GM12878 (cell line): ENCODE data around the gene COL16A1. TPM values are rescaled to one million over a fixed set of nuclear protein-coding genes. Genes with fewer than 3 reads are reported as not detected.

ENCODE experiments used
- ATAC-seq: fragments of 200-7000 bp; cut with Tn5 transposase; 3 replicates; pipeline ENCODE4 v1.9.1; 2020; ENCODE audit warnings: mild to moderate bottlenecking, moderate library complexity
- BruUV-seq: library from RNA; stranded (reverse); fragments of 400-500 nt; replicated peaks from 2 replicates; lab custom pipeline; 2021; lab: Mats Ljungman, UMichigan
- CTCF ChIA-PET: fragments of 300-600 bp; sonication (Branson Sonifier 250); formaldehyde crosslinking; extraction: SDS; loops from one replicate; lab custom pipeline; 2021; ENCODE audit warnings: inconsistent platforms; lab: Yijun Ruan, JAX
- POLR2A ChIA-PET: fragments of 350-600 bp; formaldehyde crosslinking; extraction: SDS; loops from one replicate; lab custom pipeline; 2021; ENCODE audit warnings: inconsistent platforms; lab: Charles Lee
- RAD21 ChIA-PET: fragments of 300-600 bp; sonication (Branson Sonifier 250); formaldehyde crosslinking; loops from one replicate; lab custom pipeline; 2023; ENCODE audit warnings: antibody characterized with exemption; ENCODE audit not compliant: unreplicated experiment; lab: Charles Lee
- SMC1A ChIA-PET: fragments of 300-600 bp; sonication (Branson Sonifier 250); formaldehyde crosslinking; loops from one replicate; lab custom pipeline; 2023; ENCODE audit not compliant: unreplicated experiment, uncharacterized antibody; lab: Charles Lee
- DNase-seq: peaks from one replicate; pipeline ENCODE4 v3.0.0-alpha.2; 2011; ENCODE audit warnings: low read depth, low spot score
- FAIRE-seq: peaks from 3 replicates; lab custom pipeline; 2011; peaks lifted over from hg19 to GRCh38; lab: Jason Lieb, UNC
- H2AFZ ChIP-seq: 2 replicates; pipeline ENCODE4 v1.6.0; 2011; ENCODE audit warnings: low read depth, low read length, control low read depth; ENCODE audit not compliant: control insufficient read depth
- H3K27ac ChIP-seq: 2 replicates; pipeline ENCODE4 v1.5.1; 2011; ENCODE audit warnings: control low read depth; ENCODE audit not compliant: control insufficient read depth, insufficient read depth
- H3K27me3 ChIP-seq, 2 experiments: replicated peaks in 1 of 2; 2 replicates each; pipeline versions ENCODE4 v1.6.0 to v1.6.1; 2011; ENCODE audit warnings: low read length in 1 of 2; ENCODE audit not compliant: control insufficient read depth in 2 of 2, insufficient read depth in 2 of 2
- H3K36me3 ChIP-seq, 2 experiments: 2 replicates each; pipeline ENCODE4 v1.5.1; 2011; ENCODE audit warnings: low read length in 1 of 2; ENCODE audit not compliant: control insufficient read depth in 2 of 2, insufficient read depth in 2 of 2
- H3K4me1 ChIP-seq: 2 replicates; pipeline ENCODE4 v1.6.1; 2011; ENCODE audit warnings: mild to moderate bottlenecking, low read length, moderate library complexity, mixed read lengths; ENCODE audit not compliant: control insufficient read depth, insufficient read depth
- H3K4me2 ChIP-seq: 2 replicates; pipeline ENCODE4 v1.6.0; 2011; ENCODE audit warnings: control low read depth; ENCODE audit not compliant: control insufficient read depth, insufficient read depth
- H3K4me3 ChIP-seq: fragments of 200-600 bp; sonication (generic); 2 replicates; pipeline ENCODE4 v1.5.1; 2016
- H3K79me2 ChIP-seq: 2 replicates; pipeline ENCODE4 v1.6.0; 2011; ENCODE audit warnings: low read length; ENCODE audit not compliant: control insufficient read depth, insufficient read depth
- H3K9ac ChIP-seq: 2 replicates; pipeline ENCODE4 v1.8.0; 2011; ENCODE audit warnings: low read length, control low read depth, mixed read lengths; ENCODE audit not compliant: control insufficient read depth, insufficient read depth
- H3K9me3 ChIP-seq: replicated peaks from 3 replicates; pipeline ENCODE4 v1.5.1; 2011; ENCODE audit warnings: mild to moderate bottlenecking, low read length; ENCODE audit not compliant: control insufficient read depth, insufficient read depth
- H4K20me1 ChIP-seq: 2 replicates; pipeline ENCODE4 v1.6.0; 2011; ENCODE audit not compliant: control insufficient read depth, insufficient read depth
- BCLAF1 ChIP-seq: fragments of 450-650 bp; IDR thresholded peaks from 2 replicates; pipeline ENCODE4 v1.6.1; 2017; ENCODE audit warnings: antibody characterized with exemption, mild to moderate bottlenecking, moderate library complexity
- BHLHE40 ChIP-seq, 2 experiments: fragments of 450-650 bp in 1 of 2; IDR thresholded peaks; 2 replicates each; pipeline ENCODE4 v1.6.1; 2011 to 2017; ENCODE audit warnings: low read depth in 2 of 2, borderline replicate concordance in 1 of 2, improper control_type of control experiment in 1 of 2, low read length in 1 of 2, mild to moderate bottlenecking in 1 of 2
- CTCF ChIP-seq, 3 experiments: IDR thresholded peaks in 2 of 3; conservative IDR thresholded peaks in 1 of 3; 2 replicates each; pipeline ENCODE4 v1.5.1; 2011; ENCODE audit warnings: low read depth in 3 of 3, low read length in 3 of 3, mild to moderate bottlenecking in 3 of 3, control low read depth in 2 of 3, moderate library complexity in 2 of 3, inconsistent platforms in 1 of 3, mixed read lengths in 1 of 3; ENCODE audit not compliant: control insufficient read depth in 2 of 3, insufficient read depth in 1 of 3; ENCODE audit errors: extremely low read depth in 1 of 3
- FOS ChIP-seq: IDR thresholded peaks from 3 replicates; pipeline ENCODE4 v1.6.1; 2011; ENCODE audit warnings: borderline replicate concordance; ENCODE audit not compliant: insufficient read length; ENCODE audit errors: extremely low read depth
- MAX ChIP-seq: IDR thresholded peaks from 2 replicates; pipeline ENCODE4 v1.6.1; 2012; ENCODE audit warnings: low read depth, low read length, improper control_type of control experiment
- MLLT1 ChIP-seq: fragments of 450-650 bp; IDR thresholded peaks from 2 replicates; pipeline ENCODE4 v1.6.1; 2016; ENCODE audit warnings: mild to moderate bottlenecking
- NFYB ChIP-seq: IDR thresholded peaks from 2 replicates; pipeline ENCODE4 v1.6.1; 2011; ENCODE audit warnings: low read depth, mild to moderate bottlenecking, low read length, improper control_type of control experiment, moderate library complexity; ENCODE audit not compliant: insufficient read depth
- RAD21 ChIP-seq: IDR thresholded peaks from 2 replicates; pipeline ENCODE4 v1.6.1; 2011; ENCODE audit warnings: mild to moderate bottlenecking, low read depth, low read length, moderate library complexity; ENCODE audit not compliant: insufficient read depth
- RB1 ChIP-seq: fragments of 450-650 bp; formaldehyde crosslinking; IDR thresholded peaks from 2 replicates; pipeline ENCODE4 v1.6.1; 2017; ENCODE audit warnings: mild to moderate bottlenecking, borderline replicate concordance
- SPI1 ChIP-seq: IDR thresholded peaks from 2 replicates; pipeline ENCODE4 v1.6.1; 2011; ENCODE audit warnings: low read depth, mild to moderate bottlenecking, low read length, moderate library complexity, borderline replicate concordance; ENCODE audit not compliant: insufficient read depth
- SREBF1 ChIP-seq: IDR thresholded peaks from 2 replicates; pipeline ENCODE4 v1.6.1; 2012; ENCODE audit warnings: mild to moderate bottlenecking, low read length
- TBL1XR1 ChIP-seq: IDR thresholded peaks from 2 replicates; pipeline ENCODE4 v1.6.1; 2012; ENCODE audit warnings: low read depth, low read length, improper control_type of control experiment
- ZNF24 ChIP-seq: fragments of 450-650 bp; IDR thresholded peaks from 2 replicates; pipeline ENCODE4 v1.6.1; 2017; ENCODE audit warnings: antibody characterized with exemption, mild to moderate bottlenecking
- WGBS: methylation state at CpG from one replicate; pipeline ENCODE4 v1.1.6; 2016; ENCODE audit warnings: low lambda C conversion rate; ENCODE audit not compliant: insufficient replicate concordance, insufficient coverage; ENCODE audit errors: missing lambda C conversion rate; 5-methylcytosine and 5-hydroxymethylcytosine counted together
- in situ Hi-C: fragments of 300-500 bp; cut with MboI; formaldehyde crosslinking; loops from 9 replicates; pipeline ENCODE4 v1.14.3; 2018; ENCODE audit warnings: mixed read lengths
- intact Hi-C: fragments of 100-400 bp; cut with micrococcal nuclease; formaldehyde crosslinking; loops from one replicate; pipeline ENCODE4 v1.14.2; 2022; ENCODE audit not compliant: unreplicated experiment
- polyA plus RNA-seq, 11 experiments: library from polyadenylated mRNA; depleted of rRNA in 4 of 11; unstranded in 6 of 11; stranded (reverse) in 5 of 11; fragments of >200 nt; fragmentation: Nextera tagmentation in 4 of 11; fragmentation: Illumina TruSeq in 1 of 11; extraction: Ambion mirVana in 4 of 11; extraction: Trizol in 1 of 11; gene quantifications; 1 replicate in 1 of 11; 2 replicates in 10 of 11; pipeline versions ENCODE4 v1.2.1 to v1.2.3, GENCODE V29; 2011 to 2016; ENCODE audit warnings: inconsistent platforms in 2 of 11, missing spikeins in 2 of 11, low read depth in 1 of 11
- total RNA-seq, 4 experiments: library from RNA; depleted of rRNA in 3 of 4; stranded (reverse); fragments of >200 nt in 3 of 4; fragmentation: Illumina TruSeq in 1 of 4; extraction: Trizol in 1 of 4; gene quantifications; 2 replicates each; pipeline versions ENCODE4 v1.2.1 to v1.2.3, GENCODE V29; 2013 to 2021

The COL16A1 gene
- total and polyA plus RNA-seq, 10 of the 15 experiments (the other 5 are each of a cell fraction or from before 2014, with no cell fraction given): 0.02 to 3.7 (median 0.59) TPM

GRCh38 chr1:31702836-31703404, 897 bp downstream of the COL16A1 start:
- intact Hi-C loops (no loop called here), in situ Hi-C loops (no loop called here)
- POLR2A ChIA-PET: no interaction called here
- no peaks in the 10 kb centered on the region for H3K36me3 ChIP-seq
- no peak overlapping the region for H3K27ac ChIP-seq
- no peak for DNase-seq
- no peak for ATAC-seq
- TF ChIP-seq RAD21 (no peak), BCLAF1 (no peak), FOS (no peak), NFYB (no peak), MAX (no peak), SPI1 (no peak), MLLT1 (peak; percentile 65; the same call in 1 of the 2 replicates), ZNF24 (no peak), RB1 (no peak), TBL1XR1 (no peak), CTCF (IDR thresholded peaks at IDR 0.05 in 2 of 3, conservative IDR thresholded peaks at IDR 0.05 in 1 of 3; ENCODE audit: control insufficient read depth in 2 of 3, extremely low read depth in 1 of 3, insufficient read depth in 1 of 3, low read depth in 3 of 3, low read length in 3 of 3) (no peak), SREBF1 (no peak), BHLHE40 (IDR thresholded peaks at IDR 0.05; ENCODE audit: borderline replicate concordance in 1 of 2, low read depth in 2 of 2, low read length in 1 of 2) (peak in 1 of 2 experiments; percentile 21; a peak in 1 of 4 replicates)
- no TSS peak for BruUV-seq
- no peak overlapping the region for H3K9ac ChIP-seq
- H3K79me2 ChIP-seq: no peaks in the 10 kb centered on the region
- H3K4me3 ChIP-seq: no peak overlapping the region
- H3K9me3 ChIP-seq: no peaks in the 10 kb centered on the region
- no peaks in the 10 kb centered on the region for H4K20me1 ChIP-seq
- peaks cover 54% of the 10 kb centered on the region for H3K4me1 ChIP-seq
- SMC1A ChIA-PET: interaction anchor here (1.1 to 6.6 kb wide), 4 partner anchors 9 to 41 kb away, joined by 3 to 51 read pairs (median 8); no protein-coding TSS in a partner anchor
- H3K27me3 ChIP-seq: no peaks in the 10 kb centered on the region
- no peak overlapping the region for H3K4me2 ChIP-seq
- no peak for FAIRE-seq
- H2AFZ ChIP-seq: no peak overlapping the region
- CTCF ChIA-PET: interaction anchor here (1.1 to 6.5 kb wide), 4 partner anchors 37 to 282 kb away, joined by 3 to 83 read pairs (median 10); partner anchors contain the start of gene PEF1
- RAD21 ChIA-PET: interaction anchor here (1.1 to 2.9 kb wide), 3 partner anchors 38 to 86 kb away, joined by 3 to 53 read pairs (median 17); no protein-coding TSS in a partner anchor
- WGBS: 67% methylated on average over 8 of the region's 8 CpGs
